Cardiac fibroblast (primary cell): ENCODE results near the gene MEGF10.
A peak's percentile ranks its signal among the peaks of the same experiment; 100 is the strongest.
"Not testable (repeated sequence)": the region's sequence is repeated elsewhere in the genome, so short reads cannot be mapped to it uniquely, and the experiment has no call there.

Experiments
- DNase-seq, 2 donors: peaks; one replicate each; pipeline versions ENCODE4 v3.0.0 to v3.0.0-alpha.2; 2010; ENCODE audit warnings: low read depth in 2 of 2
- H3K4me3 ChIP-seq, 2 donors: replicated peaks in 1 of 2; 1 replicate in 1 of 2; 2 replicates in 1 of 2; pipeline ENCODE4 v1.5.1; 2011; ENCODE audit warnings: low read depth in 2 of 2, low read length in 2 of 2, mild to moderate bottlenecking in 2 of 2, moderate library complexity in 1 of 2
- CTCF ChIP-seq: IDR thresholded peaks from one replicate; pipeline ENCODE4 v1.5.1; 2011; ENCODE audit warnings: low read depth, mild to moderate bottlenecking, low read length, inconsistent platforms

The MEGF10 gene

DNA sequence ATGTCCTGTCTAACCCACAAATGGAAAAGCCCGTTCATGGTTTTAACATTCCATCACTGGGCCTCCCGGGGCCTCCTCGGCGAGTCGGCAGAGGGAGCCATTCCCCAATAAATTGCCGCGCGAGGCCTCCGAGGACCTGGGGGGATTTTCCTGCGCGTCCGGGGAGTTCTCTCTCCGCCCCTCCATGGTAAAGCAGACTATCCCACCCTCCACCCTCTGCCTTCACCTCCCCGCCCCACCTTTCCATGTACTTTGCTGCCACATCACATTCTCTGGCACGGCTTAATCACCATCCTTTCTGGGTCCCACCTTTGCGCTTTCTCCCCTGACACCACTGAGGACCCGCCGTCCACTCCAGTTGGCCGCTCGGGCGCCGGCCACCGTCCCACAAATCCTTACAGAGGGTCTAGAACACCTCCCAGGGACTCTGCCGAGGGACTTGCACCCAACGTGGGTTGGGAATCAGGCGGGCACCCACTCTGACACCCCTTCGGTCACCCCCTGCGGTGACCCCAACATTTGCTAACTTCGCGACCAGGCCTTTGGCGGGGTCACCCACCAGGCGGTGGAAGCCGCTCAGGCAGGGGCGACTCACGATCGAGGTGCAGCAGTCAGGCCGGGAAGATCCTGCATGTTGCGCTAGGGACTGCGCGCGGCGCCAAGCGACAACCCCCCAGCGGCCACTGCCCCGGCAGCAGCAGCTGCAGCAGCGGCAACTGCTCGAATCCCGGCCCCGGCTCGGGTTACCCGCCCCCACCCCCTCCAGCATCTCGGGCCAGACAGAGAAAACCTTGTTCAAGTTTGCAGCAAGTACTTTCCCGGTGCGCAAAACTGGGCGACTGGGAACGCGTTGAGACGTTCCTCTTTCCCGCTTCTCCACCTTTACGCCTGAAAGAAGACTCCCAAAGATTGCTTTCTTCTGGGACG lies at the start of gene MEGF10:
TSS of gene MEGF10 (plus strand) at position 778 of the 927 bp plus-strand sequence. CDS start 40,513 bp downstream, outside the sequence.
- peak within 1 kb of the TSS; percentile 43 to 44 for H3K4me3 ChIP-seq
- DNase-seq = peak; percentile 48 to 65
- peak; percentile 78 for TF ChIP-seq CTCF

- no peak overlapping the region for H3K4me3 ChIP-seq
- DNase-seq = no peak
- no peak for TF ChIP-seq CTCF
Observed at GRCh38 chr5:127243011-127243410, 47.6 kb upstream of the MEGF10 start.

GRCh38 chr5:127254729-127255284 lies 35.8 kb upstream of the MEGF10 start:
- peak; percentile 15 to 98 for DNase-seq
- no peak overlapping the region for H3K4me3 ChIP-seq
- TF ChIP-seq CTCF = no peak

GRCh38 chr5:127256886-127257597 lies 33.6 kb upstream of the MEGF10 start:
- no peak for DNase-seq
- H3K4me3 ChIP-seq = no peak overlapping the region
- TF ChIP-seq CTCF = no peak

GRCh38 chr5:127260686-127261085 lies 29.9 kb upstream of the MEGF10 start:
- no peak for TF ChIP-seq CTCF
- peak in 1 of 2 donors; percentile 11 for DNase-seq
- no peak overlapping the region for H3K4me3 ChIP-seq

DNA sequence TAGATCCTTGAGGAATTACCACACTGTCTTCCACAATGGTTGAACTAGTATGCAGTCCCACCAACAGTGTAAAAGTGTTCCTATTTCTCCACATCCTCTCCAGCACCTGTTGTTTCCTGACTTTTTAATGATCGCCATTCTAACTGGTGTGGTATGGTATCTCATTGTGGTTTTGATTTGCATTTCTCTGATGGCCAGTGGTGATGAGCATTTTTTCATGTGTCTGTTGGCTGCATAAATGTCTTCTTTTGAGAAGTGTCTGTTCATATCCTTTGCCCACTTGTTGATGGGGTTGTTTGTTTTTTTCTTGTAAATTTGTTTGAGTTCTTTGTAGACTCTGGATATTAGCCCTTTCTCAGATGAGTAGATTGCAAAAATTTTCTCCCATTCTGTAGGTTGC lies 25.1 kb upstream of the MEGF10 start:
- H3K4me3 ChIP-seq, DNase-seq: not testable (repeated sequence)

GRCh38 chr5:127268342-127268741 lies 22.3 kb upstream of the MEGF10 start:
- DNase-seq, H3K4me3 ChIP-seq: not testable (repeated sequence)

DNA sequence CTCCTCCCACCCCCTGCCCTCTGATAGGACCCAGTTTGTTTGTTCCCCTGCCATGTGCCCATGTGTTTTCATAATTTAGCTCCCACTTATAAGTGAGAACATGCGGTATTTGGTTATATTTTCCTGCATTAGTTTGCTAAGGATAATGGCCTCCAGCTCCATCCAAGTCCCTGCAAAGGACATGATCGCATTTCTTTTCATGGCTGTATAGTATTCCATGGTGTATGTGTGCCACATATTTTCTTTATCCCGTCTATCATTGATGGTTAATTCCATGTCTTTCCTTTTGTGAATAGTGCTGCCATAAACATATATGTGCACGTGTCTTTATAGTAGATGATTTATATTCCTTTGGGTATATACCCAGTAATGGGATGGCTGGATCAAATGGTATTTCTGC lies 19.9 kb upstream of the MEGF10 start:
- H3K4me3 ChIP-seq, DNase-seq: not testable (repeated sequence)
